Fibroblast of villous mesenchyme (primary cell): ENCODE data around the gene POU2AF1. TPM values are rescaled to one million over a fixed set of nuclear protein-coding genes. Genes with fewer than 3 reads are reported as not detected.

Experiments
- DNase-seq: peaks from one replicate; pipeline ENCODE4 v3.0.0-alpha.2; 2010; ENCODE audit warnings: low read depth
- H3K4me3 ChIP-seq: 2 replicates; pipeline ENCODE4 v1.5.1; 2011; ENCODE audit warnings: low read depth, mild to moderate bottlenecking, low read length
- total RNA-seq: library from RNA; depleted of rRNA; stranded (reverse); fragments of >200 nt; gene quantifications from 2 replicates; pipeline ENCODE4 v1.2.3, GENCODE V29; 2012
- TF ChIP-seq, protein P1 (sequence below): IDR thresholded peaks from 2 replicates; pipeline ENCODE4 v1.5.1; 2012; ENCODE audit warnings: low read depth, mild to moderate bottlenecking, low read length; ENCODE audit not compliant: insufficient read depth

The POU2AF1 gene
- total RNA-seq, 1 donor = not detected

DNA sequence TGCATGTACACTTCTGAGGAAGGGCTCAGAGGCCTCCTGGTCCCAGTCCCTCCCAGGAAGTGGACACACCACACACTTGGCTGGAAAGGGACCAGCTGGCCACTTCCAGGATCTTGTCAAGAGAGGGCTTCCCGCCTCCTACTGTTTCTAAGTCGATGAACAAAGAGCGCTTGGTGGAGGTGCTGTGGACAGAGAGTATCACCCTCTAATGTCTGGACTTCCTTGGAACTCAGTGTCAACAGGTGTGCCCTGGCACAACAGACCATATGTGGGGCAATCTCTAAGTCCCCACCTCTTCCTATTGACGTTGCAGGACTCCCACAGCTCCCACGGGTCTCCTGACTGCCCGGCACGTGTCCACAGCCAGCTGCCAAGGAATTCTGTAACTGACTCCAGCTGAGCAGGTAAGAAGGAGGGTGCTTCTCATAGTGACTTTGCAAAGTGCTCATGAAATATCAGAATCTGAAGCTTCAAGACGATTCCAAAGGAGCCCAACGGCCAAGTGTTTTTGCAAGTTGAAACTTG, 16.1 kb downstream of the POU2AF1 start:
- TF ChIP-seq, protein P1, sequence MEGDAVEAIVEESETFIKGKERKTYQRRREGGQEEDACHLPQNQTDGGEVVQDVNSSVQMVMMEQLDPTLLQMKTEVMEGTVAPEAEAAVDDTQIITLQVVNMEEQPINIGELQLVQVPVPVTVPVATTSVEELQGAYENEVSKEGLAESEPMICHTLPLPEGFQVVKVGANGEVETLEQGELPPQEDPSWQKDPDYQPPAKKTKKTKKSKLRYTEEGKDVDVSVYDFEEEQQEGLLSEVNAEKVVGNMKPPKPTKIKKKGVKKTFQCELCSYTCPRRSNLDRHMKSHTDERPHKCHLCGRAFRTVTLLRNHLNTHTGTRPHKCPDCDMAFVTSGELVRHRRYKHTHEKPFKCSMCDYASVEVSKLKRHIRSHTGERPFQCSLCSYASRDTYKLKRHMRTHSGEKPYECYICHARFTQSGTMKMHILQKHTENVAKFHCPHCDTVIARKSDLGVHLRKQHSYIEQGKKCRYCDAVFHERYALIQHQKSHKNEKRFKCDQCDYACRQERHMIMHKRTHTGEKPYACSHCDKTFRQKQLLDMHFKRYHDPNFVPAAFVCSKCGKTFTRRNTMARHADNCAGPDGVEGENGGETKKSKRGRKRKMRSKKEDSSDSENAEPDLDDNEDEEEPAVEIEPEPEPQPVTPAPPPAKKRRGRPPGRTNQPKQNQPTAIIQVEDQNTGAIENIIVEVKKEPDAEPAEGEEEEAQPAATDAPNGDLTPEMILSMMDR = no peak
- H3K4me3 ChIP-seq = no peak overlapping the region
- no peak for DNase-seq

DNA sequence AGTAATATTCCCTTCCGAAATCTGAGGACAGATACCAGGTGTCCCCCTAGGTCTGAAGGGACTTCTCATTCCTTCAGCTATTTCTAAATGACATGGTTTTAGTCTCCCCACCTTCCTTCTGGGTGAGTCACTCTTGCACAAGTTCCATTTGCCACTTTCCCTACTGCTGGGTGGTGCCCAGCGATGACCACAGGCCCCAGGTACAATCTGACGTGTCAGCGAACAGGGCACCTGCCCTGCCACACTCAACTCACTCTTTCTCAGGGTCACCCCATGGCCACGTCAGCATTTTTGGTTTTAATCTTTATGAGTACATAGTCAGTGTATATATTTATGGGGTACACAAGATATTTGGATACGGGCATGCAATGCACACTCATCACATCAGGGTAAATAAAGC, 17.2 kb downstream of the POU2AF1 start:
- TF ChIP-seq, protein P1 = no peak
- no peak overlapping the region for H3K4me3 ChIP-seq
- no peak for DNase-seq

- no peak for DNase-seq
- TF ChIP-seq, protein P1 = no peak
- H3K4me3 ChIP-seq = no peak overlapping the region
Observed at GRCh38 chr11:111361052-111361801, 17.8 kb downstream of the POU2AF1 start.

GRCh38 chr11:111360150-111361043, 18.7 kb downstream of the POU2AF1 start:
- TF ChIP-seq, protein P1 = no peak
- DNase-seq = no peak
- H3K4me3 ChIP-seq = no peak overlapping the region

GRCh38 chr11:111359223-111360149, 19.6 kb downstream of the POU2AF1 start:
- H3K4me3 ChIP-seq = no peak overlapping the region
- no peak for DNase-seq
- TF ChIP-seq, protein P1 = no peak
